HG02623 (cell line): ENCODE data around the gene EIF4G1.
"Not testable (repeated sequence)": the region's sequence is repeated elsewhere in the genome, so short reads cannot be mapped to it uniquely, and the experiment has no call there.

Experiments
- ATAC-seq: cut with Tn5 transposase; IDR thresholded peaks from one replicate; pipeline ENCODE4 v1.9.1; 2021; ENCODE audit warnings: moderate library complexity; ENCODE audit not compliant: unreplicated experiment

The EIF4G1 gene

DNA sequence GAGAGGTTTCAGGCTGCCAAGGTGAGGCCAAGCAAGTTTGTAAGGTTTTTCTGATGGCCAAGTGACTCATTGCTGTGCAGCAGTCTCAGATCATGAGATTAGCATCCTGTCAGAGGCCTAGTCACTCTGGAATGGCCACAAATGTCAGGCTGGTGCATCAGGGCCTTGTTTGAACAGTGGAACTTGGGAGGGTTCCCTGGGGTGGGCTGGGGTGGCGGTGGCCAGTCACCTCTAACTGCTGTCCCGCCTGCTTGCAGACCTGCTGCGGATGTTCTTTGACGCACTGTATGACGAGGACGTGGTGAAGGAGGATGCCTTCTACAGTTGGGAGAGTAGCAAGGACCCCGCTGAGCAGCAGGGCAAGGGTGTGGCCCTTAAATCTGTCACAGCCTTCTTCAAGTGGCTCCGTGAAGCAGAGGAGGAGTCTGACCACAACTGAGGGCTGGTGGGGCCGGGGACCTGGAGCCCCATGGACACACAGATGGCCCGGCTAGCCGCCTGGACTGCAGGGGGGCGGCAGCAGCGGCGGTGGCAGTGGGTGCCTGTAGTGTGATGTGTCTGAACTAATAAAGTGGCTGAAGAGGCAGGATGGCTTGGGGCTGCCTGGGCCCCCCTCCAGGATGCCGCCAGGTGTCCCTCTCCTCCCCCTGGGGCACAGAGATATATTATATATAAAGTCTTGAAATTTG, 20.2 kb downstream of the EIF4G1 start:
- no peak for ATAC-seq

DNA sequence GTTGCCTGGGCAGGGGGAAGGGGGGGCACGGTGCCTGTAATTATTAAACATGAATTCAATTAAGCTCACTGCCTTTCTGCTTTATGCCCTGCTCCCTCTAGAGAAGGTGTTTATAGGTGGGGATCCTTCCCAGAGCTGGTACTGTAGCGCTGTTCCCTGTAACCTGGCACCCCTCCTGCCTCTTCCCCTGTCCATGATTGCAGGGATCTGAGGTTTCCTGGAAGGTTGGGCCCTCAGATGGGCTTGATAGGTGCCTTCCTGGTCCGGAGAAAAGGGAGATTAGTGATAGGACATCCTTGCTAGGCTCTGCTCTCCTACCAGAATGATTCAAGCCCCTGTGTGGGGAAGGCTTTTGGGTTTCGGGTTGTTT, 20.9 kb downstream of the EIF4G1 start:
- no peak for ATAC-seq

DNA sequence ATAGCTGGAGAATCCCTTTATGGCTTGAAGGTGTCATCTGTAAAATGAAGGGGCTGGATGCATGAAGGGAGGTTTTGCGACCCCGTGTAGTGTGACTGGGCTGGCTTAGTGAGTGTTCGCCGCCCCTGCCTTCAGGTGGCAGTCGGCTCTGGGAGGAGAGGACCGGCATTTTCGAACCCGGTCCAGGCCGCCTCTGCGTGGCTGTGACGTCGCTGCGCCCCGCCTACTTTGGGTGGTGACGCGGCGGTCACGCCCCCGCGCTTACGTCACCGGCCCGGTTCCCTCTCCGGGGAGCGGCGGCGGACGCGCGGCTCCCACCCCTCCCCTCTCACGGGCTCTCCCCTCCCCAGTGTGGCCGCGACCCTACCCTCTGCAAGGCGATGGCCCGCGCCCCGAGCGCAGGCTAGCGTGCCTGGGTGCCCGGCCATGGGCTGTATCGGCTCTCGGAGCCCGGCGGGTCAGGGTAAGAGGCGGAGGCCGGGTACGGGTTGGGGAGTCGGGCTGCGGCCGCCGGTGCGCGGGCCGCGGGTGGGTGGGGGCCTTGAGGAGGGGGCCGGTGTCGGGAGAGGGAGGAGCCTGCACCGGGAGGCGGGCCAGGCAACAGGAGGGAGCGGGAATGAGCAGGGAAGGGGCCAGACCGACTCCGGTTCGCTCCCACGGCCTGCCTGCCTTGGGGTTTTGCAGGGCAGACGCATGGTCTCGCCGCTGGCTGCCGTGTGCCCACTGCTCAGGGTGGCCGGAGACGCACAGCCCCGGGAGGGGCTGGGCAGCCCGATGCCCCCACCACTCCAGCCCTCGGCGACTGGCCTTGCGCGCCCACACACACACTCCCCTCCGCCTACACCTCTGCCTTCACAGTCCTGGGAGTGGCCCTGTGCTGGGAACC, 21.5 kb downstream of the EIF4G1 start:
- peak; percentile 70 for ATAC-seq

- ATAC-seq, result no peak
Measured at GRCh38 chr3:184336547-184337398, 22.4 kb downstream of the EIF4G1 start.

GRCh38 chr3:184337399-184337714, 23.0 kb downstream of the EIF4G1 start, which contains the start of gene FAM131A:
TSS of gene FAM131A (plus strand) at chr3:184337600. CDS start at chr3:184337631, 31 bp downstream.
- no peak for ATAC-seq

DNA sequence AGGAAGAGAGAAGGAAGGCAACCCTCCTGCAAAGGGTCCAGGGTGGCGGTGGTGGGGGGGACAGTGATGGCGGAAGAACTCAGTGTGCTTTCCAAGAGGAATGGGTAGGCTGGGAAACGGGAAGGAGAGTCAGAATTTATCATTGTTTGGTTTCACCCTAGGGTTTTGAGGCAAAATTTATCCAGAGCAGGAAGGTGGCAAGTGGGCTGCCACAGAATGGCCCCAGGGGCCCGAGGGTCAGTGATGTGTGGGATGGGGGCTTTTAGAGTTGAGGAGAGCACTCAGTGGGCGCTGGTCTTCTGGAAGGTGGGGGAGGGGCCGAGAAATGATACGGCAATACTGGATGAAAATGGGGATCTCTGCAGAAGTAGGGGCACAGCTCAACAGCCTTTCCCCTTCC, 23.6 kb downstream of the EIF4G1 start:
- ATAC-seq, result no peak

GRCh38 chr3:184338511-184338945, 24.1 kb downstream of the EIF4G1 start:
- no peak for ATAC-seq

GRCh38 chr3:184339001-184339400, 24.6 kb downstream of the EIF4G1 start:
- ATAC-seq, result no peak

DNA sequence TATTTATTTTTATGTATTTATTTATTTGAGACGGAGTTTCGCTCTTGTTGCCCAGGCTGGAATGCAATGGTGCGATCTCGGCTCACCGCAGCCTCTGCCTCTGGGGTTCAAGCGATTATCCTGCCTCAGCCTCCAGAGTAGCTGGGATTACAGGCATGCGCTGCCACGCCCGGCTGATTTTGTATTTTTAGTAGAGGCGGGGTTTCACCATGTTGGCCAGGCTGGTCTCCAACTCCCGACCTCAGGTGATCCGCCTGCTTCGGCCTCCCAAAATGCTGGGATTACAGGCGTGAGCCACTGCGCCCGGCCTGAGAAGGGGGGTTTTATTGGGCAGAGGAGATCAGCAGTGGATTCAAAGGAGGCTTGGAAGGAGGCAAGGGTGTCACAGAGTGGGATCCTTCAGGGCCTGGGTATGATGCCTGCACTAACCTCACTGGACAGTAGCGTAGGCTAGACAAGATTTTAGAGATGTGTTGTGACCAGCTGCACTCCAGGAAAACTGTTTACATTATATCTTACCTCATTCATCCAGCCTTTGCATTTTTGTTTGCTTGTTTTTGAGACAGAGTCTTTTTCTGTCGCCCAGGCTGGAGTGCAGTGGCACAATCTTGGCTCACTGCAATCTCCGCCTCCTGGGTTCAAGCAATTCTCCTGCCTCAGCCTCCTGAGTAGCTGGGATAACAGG, 25.2 kb downstream of the EIF4G1 start:
- ATAC-seq, result not testable (repeated sequence)

DNA sequence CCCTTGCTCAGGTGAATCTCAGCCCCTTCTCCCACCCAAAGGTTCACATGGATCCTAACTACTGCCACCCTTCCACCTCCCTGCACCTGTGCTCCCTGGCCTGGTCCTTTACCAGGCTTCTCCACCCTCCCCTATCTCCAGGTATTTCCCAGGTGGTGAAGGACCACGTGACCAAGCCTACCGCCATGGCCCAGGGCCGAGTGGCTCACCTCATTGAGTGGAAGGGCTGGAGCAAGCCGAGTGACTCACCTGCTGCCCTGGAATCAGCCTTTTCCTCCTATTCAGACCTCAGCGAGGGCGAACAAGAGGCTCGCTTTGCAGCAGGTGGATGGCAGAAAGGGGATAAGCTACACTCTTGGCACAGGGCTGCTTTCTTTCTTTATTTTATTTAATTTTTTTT, 27.5 kb downstream of the EIF4G1 start:
- no peak for ATAC-seq

DNA sequence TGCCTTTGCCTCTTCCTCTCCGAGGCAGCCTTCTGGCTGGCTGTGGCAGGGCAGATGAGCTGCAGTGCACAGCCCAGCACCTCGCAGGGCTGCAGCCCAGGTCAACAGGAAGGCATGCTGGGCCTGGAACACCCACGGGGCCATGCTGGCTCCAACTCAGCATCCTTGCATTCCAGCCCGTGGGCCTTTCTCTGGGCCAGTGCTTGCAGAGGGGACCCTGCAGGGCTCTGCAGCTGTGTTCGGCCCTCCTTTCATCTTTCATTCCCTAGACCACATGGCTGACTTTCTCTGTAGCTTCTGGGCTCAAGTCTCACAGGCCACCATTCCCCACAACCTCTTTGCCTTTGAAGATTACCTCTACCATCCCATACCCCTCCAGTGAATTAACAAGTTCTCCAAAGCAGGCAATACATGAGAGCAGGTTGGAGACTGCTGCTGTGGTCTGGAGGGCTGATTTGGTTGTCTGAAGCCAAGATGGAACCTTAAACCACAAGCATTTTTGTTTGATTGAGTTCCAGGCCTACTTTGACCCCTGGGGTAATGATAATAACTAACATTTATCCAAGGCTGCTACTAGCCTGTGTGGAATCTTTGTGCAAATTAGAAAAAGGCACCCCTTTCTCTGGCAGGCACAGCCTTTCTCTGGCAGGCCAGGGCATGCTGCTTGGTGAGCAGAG, 28.9 kb downstream of the EIF4G1 start:
- ATAC-seq, result no peak

DNA sequence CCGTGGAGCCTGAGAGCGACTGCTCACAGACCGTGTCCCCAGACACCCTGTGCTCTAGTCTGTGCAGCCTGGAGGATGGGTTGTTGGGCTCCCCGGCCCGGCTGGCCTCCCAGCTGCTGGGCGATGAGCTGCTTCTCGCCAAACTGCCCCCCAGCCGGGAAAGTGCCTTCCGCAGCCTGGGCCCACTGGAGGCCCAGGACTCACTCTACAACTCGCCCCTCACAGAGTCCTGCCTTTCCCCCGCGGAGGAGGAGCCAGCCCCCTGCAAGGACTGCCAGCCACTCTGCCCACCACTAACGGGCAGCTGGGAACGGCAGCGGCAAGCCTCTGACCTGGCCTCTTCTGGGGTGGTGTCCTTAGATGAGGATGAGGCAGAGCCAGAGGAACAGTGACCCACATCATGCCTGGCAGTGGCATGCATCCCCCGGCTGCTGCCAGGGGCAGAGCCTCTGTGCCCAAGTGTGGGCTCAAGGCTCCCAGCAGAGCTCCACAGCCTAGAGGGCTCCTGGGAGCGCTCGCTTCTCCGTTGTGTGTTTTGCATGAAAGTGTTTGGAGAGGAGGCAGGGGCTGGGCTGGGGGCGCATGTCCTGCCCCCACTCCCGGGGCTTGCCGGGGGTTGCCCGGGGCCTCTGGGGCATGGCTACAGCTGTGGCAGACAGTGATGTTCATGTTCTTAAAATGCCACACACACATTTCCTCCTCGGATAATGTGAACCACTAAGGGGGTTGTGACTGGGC, 30.3 kb downstream of the EIF4G1 start:
- no peak for ATAC-seq

GRCh38 chr3:184345317-184346144, 31.1 kb downstream of the EIF4G1 start:
- ATAC-seq, result no peak

DNA sequence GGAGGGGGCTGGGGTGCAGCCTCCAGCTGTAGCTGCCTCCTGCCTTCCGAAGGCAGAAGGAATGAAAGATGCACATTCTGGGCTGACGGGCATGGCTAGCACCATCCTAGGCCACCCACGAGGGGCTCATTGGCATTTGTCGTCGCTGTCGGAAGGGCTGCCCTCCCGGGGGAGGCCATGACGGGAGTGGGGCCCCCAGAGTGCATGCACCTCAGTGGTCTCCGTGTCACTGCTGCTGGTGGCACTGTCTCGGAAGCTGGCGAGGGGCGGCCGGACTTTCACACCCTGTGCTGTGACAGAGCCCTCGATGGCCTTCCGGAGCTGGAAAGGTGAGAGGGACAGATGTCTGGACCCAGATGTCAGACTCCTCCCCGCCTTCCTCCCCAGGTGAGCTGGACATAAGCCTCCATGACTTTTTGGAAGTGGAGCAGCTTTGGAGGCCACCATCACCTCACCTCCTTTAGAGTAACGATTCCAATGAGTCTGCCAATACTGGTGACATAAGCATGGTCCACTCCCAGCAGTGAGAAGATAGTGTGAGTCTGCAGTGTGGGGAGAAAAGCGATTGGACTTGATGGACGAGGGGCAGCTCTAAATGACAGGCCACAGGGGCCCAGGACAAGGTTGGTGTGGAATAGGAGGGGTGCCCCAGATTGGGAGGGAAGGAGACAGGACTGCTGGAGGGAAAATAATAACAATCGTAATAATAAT, 32.2 kb downstream of the EIF4G1 start:
- no peak for ATAC-seq

DNA sequence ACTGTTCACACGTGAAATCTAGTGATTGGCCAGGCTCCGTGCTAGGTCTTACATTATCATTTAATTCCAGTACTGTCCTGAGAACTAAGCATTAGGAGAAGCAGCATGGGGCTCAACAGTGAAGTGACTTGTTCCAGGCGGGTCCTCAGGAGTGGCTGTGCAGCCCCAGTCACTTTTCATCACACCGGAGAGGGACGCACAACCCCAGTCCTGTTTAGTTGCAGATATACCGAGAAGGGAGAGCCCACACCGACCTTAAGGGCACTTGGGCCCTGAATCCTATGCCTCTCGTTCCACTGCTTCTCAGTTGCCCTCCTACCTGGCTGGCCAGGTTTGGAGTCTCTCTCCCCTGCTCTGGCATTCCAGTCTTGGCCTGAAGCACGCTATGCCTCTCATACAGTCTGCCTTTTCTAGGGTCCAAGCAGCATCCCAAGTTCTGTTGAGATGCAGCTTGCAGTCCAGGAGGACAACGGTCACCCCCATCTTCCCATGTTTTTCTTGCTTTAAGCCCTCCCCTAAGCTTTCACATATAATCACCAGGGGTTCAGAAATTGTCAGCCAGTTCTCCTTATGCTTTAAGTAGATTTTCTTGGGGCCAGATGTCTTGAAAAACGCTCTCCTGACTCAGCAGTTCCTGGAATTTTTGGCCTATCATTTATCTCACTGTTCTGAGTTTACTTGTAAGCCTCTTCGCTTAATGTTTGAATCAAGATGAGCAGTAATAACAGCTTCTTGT, 33.1 kb downstream of the EIF4G1 start:
- ATAC-seq, result no peak

- ATAC-seq, result no peak
Measured at GRCh38 chr3:184348057-184348382, 33.6 kb downstream of the EIF4G1 start.
